Thyroid gland (tissue), 4 donors: ENCODE measurements around the gene PLXND1.

Source experiments
- CTCF ChIP-seq, 6 experiments: fragments of 200-600 bp in 3 of 6; fragments of 450-650 bp in 3 of 6; sonication (generic) in 3 of 6; IDR thresholded peaks; one replicate each; pipeline ENCODE4 v1.5.1; 2016 to 2019; ENCODE audit warnings: antibody characterized with exemption in 6 of 6, mild to moderate bottlenecking in 2 of 6, inconsistent platforms in 1 of 6, moderate library complexity in 1 of 6
- POLR2A ChIP-seq, 2 donors: fragments of 450-650 bp; IDR thresholded peaks; one replicate each; pipeline ENCODE4 v1.6.1; 2017; ENCODE audit warnings: antibody characterized with exemption in 2 of 2, mild to moderate bottlenecking in 2 of 2, moderate library complexity in 1 of 2

GRCh38 chr3:129557548-129557894, 49.0 kb downstream of the PLXND1 start:
- TF ChIP-seq CTCF (IDR thresholded peaks at IDR 0.05) (no peak), POLR2A (IDR thresholded peaks at IDR 0.05) (no peak)
